IMR-90 (cell line): ENCODE data around the gene TMEM233. TPM values are rescaled to one million over a fixed set of nuclear protein-coding genes. Genes with fewer than 3 reads are reported as not detected.

Experiments
- ATAC-seq: fragments of 200-7000 bp; cut with Tn5 transposase; 2 replicates; pipeline ENCODE4 v1.9.1; 2020; ENCODE audit warnings: low read depth, mild to moderate bottlenecking, moderate library complexity
- BruUV-seq: library from RNA; stranded (reverse); fragments of 400-500 nt; replicated peaks from 2 replicates; lab custom pipeline; 2021; lab: Mats Ljungman, UMichigan
- CTCF ChIA-PET: fragments of 300-600 bp; formaldehyde crosslinking; extraction: SDS; loops from one replicate; lab custom pipeline; 2021; ENCODE audit warnings: antibody characterized with exemption; lab: Yijun Ruan, JAX
- POLR2A ChIA-PET: fragments of 300-600 bp; sonication (Branson Sonifier 250); formaldehyde crosslinking; loops from one replicate; lab custom pipeline; 2022; ENCODE audit warnings: antibody characterized with exemption; ENCODE audit not compliant: unreplicated experiment; lab: Charles Lee
- DNase-seq: peaks from one replicate; pipeline ENCODE4 v3.0.0; 2013
- H2AFZ ChIP-seq: replicated peaks from 2 replicates; pipeline ENCODE3; 2013; ENCODE audit warnings: low read length, mild to moderate bottlenecking; ENCODE audit not compliant: poor library complexity
- H2AK5ac ChIP-seq: 2 replicates; pipeline ENCODE4 v1.6.1; 2013; ENCODE audit warnings: low read depth, low read length, inconsistent platforms
- H2AK9ac ChIP-seq: replicated peaks from 2 replicates; pipeline ENCODE3; 2013; ENCODE audit warnings: mild to moderate bottlenecking, low read depth, low read length, moderate library complexity; ENCODE audit not compliant: poor library complexity
- H2BK120ac ChIP-seq: 2 replicates; pipeline ENCODE4 v1.6.1; 2013; ENCODE audit warnings: low read depth, low read length, inconsistent platforms
- H2BK15ac ChIP-seq: 3 replicates; pipeline ENCODE4 v1.6.1; 2013; ENCODE audit warnings: low read depth, low read length, inconsistent platforms
- H2BK20ac ChIP-seq: 2 replicates; pipeline ENCODE4 v1.6.1; 2013; ENCODE audit warnings: low read depth, mild to moderate bottlenecking, inconsistent platforms, low read length, moderate library complexity
- H2BK5ac ChIP-seq: 2 replicates; pipeline ENCODE4 v1.6.1; 2013; ENCODE audit warnings: mild to moderate bottlenecking, low read depth, low read length, inconsistent platforms; ENCODE audit not compliant: poor library complexity, severe bottlenecking
- H3K14ac ChIP-seq: replicated peaks from 2 replicates; pipeline ENCODE4 v1.6.1; 2013; ENCODE audit warnings: low read depth, low read length, inconsistent platforms
- H3K18ac ChIP-seq: 2 replicates; pipeline ENCODE4 v1.6.1; 2013; ENCODE audit warnings: low read depth, low read length, control low read depth
- H3K23ac ChIP-seq: 2 replicates; pipeline ENCODE4 v1.6.1; 2013; ENCODE audit warnings: low read depth, low read length, inconsistent platforms
- H3K27ac ChIP-seq: 2 replicates; pipeline ENCODE4 v1.5.1; 2013; ENCODE audit warnings: mild to moderate bottlenecking, control low read depth, low read length; ENCODE audit not compliant: insufficient read depth
- H3K27me3 ChIP-seq: 2 replicates; pipeline ENCODE4 v1.6.1; 2013; ENCODE audit warnings: low read length; ENCODE audit not compliant: control insufficient read depth, insufficient read depth
- H3K36me3 ChIP-seq: 2 replicates; pipeline ENCODE4 v1.6.1; 2013; ENCODE audit warnings: low read length, mixed read lengths; ENCODE audit not compliant: control insufficient read depth, insufficient read depth
- H3K4ac ChIP-seq: 2 replicates; pipeline ENCODE4 v1.6.1; 2013; ENCODE audit warnings: low read depth, low read length, inconsistent platforms
- H3K4me1 ChIP-seq: 2 replicates; pipeline ENCODE4 v1.6.1; 2013; ENCODE audit warnings: low read length, mixed read lengths; ENCODE audit not compliant: control insufficient read depth, insufficient read depth
- H3K4me2 ChIP-seq: 2 replicates; pipeline ENCODE4 v1.6.1; 2013; ENCODE audit warnings: low read depth, mild to moderate bottlenecking, control low read depth, low read length, moderate library complexity
- H3K4me3 ChIP-seq: 2 replicates; pipeline ENCODE4 v1.5.1; 2013; ENCODE audit warnings: low read depth, mild to moderate bottlenecking, control low read depth, low read length, moderate library complexity; ENCODE audit not compliant: insufficient read depth
- H3K56ac ChIP-seq: 2 replicates; pipeline ENCODE4 v1.6.1; 2013; ENCODE audit warnings: low read length, inconsistent platforms; ENCODE audit not compliant: insufficient read depth; ENCODE audit errors: extremely low read depth
- H3K79me1 ChIP-seq, 2 experiments: 2 replicates each; pipeline ENCODE4 v1.6.1; 2013; ENCODE audit warnings: low read length in 2 of 2, inconsistent platforms in 1 of 2, low read depth in 1 of 2
- H3K9ac ChIP-seq: 2 replicates; pipeline ENCODE4 v1.6.1; 2013; ENCODE audit warnings: low read depth, low read length, control low read depth
- H3K9me1 ChIP-seq: 2 replicates; pipeline ENCODE4 v1.6.1; 2013; ENCODE audit warnings: low read length, inconsistent platforms; ENCODE audit not compliant: insufficient read depth
- H3K9me3 ChIP-seq: 2 replicates; pipeline ENCODE4 v1.6.1; 2013; ENCODE audit warnings: low read length; ENCODE audit not compliant: control insufficient read depth, insufficient read depth
- H4K20me1 ChIP-seq: 2 replicates; pipeline ENCODE4 v1.6.1; 2013; ENCODE audit warnings: low read length, inconsistent platforms; ENCODE audit not compliant: insufficient read depth
- H4K5ac ChIP-seq: 2 replicates; pipeline ENCODE4 v1.6.1; 2013; ENCODE audit warnings: mild to moderate bottlenecking, low read depth, low read length, control low read depth
- H4K8ac ChIP-seq, 2 experiments: 2 replicates each; pipeline ENCODE4 v1.6.1; 2013; ENCODE audit warnings: low read depth in 2 of 2, low read length in 2 of 2, control low read depth in 1 of 2, inconsistent platforms in 1 of 2
- H4K91ac ChIP-seq: 2 replicates; pipeline ENCODE4 v1.6.1; 2013; ENCODE audit warnings: low read depth, low read length, inconsistent platforms; ENCODE audit not compliant: insufficient read depth
- CEBPB ChIP-seq: IDR thresholded peaks from 2 replicates; pipeline ENCODE4 v1.6.1; 2012; ENCODE audit warnings: low read depth, low read length, improper control_type of control experiment
- CTCF ChIP-seq: conservative IDR thresholded peaks from 2 replicates; pipeline ENCODE4 v1.5.1; 2012; ENCODE audit warnings: mild to moderate bottlenecking, low read depth, low read length, improper control_type of control experiment
- FOS ChIP-seq: fragments of 150-350 bp; IDR thresholded peaks from 2 replicates; pipeline ENCODE4 v1.6.1; 2016; ENCODE audit warnings: low read depth, low read length
- MAZ ChIP-seq: IDR thresholded peaks from 2 replicates; pipeline ENCODE4 v1.6.1; 2012; ENCODE audit warnings: low read depth, mild to moderate bottlenecking, low read length, improper control_type of control experiment, moderate library complexity, borderline replicate concordance
- MXI1 ChIP-seq: IDR thresholded peaks from 2 replicates; pipeline ENCODE4 v1.6.1; 2012; ENCODE audit warnings: low read depth, mild to moderate bottlenecking, low read length, moderate library complexity, borderline replicate concordance
- POLR2A ChIP-seq: IDR thresholded peaks from 2 replicates; pipeline ENCODE4 v1.6.1; 2012; ENCODE audit warnings: mild to moderate bottlenecking, low read depth, low read length
- RAD21 ChIP-seq: IDR thresholded peaks from 2 replicates; pipeline ENCODE4 v1.6.1; 2012; ENCODE audit warnings: low read length, improper control_type of control experiment
- RCOR1 ChIP-seq: IDR thresholded peaks from 2 replicates; pipeline ENCODE4 v1.6.1; 2012; ENCODE audit warnings: mild to moderate bottlenecking, low read length, improper control_type of control experiment; ENCODE audit not compliant: insufficient replicate concordance
- SMC3 ChIP-seq: fragments of 150-350 bp; IDR thresholded peaks from 2 replicates; pipeline ENCODE4 v1.6.1; 2016; ENCODE audit warnings: low read depth, mild to moderate bottlenecking, antibody characterized with exemption, low read length, moderate library complexity
- WGBS, 2 experiments: methylation state at CpG; one replicate each; pipeline versions ENCODE4 v1.1.5 to v1.1.7; 2013; ENCODE audit warnings: missing lambda C conversion rate in 2 of 2; ENCODE audit not compliant: insufficient read length in 1 of 2; ENCODE audit errors: extremely low coverage in 2 of 2; 5-methylcytosine and 5-hydroxymethylcytosine counted together
- dilution Hi-C: fragments of 300-500 bp; cut with HindIII; formaldehyde crosslinking; loops from one replicate; pipeline ENCODE4 v1.14.3; 2018; ENCODE audit warnings: low sequenced_read_pairs; ENCODE audit not compliant: unreplicated experiment
- in situ Hi-C: fragments of 300-500 bp; cut with MboI; formaldehyde crosslinking; loops from 3 replicates; pipeline ENCODE4 v1.14.3; 2019; ENCODE audit warnings: low sequenced_read_pairs, inconsistent platforms, mixed read lengths
- intact Hi-C: fragments of 100-400 bp; cut with micrococcal nuclease; formaldehyde crosslinking; loops from 2 replicates; pipeline ENCODE4 v1.10.0; 2022
- polyA plus RNA-seq, 3 experiments: library from polyadenylated mRNA; depleted of rRNA; stranded (reverse); fragments of >200 nt; gene quantifications; 2 replicates each; pipeline ENCODE4 v1.2.3, GENCODE V29; 2012; ENCODE audit warnings: low replicate concordance in 1 of 3
- total RNA-seq: library from RNA; depleted of rRNA; stranded (reverse); fragments of >200 nt; gene quantifications from 2 replicates; pipeline ENCODE4 v1.2.3, GENCODE V29; 2012
- TF ChIP-seq, protein P1 (sequence below): fragments of 150-350 bp; IDR thresholded peaks from 2 replicates; pipeline ENCODE4 v1.6.1; 2016; ENCODE audit warnings: low read depth, mild to moderate bottlenecking, low read length, moderate library complexity, borderline replicate concordance

TMEM233 gene
- total and polyA plus RNA-seq, 2 of the 4 experiments (the other 2 are of a cell fraction) = not detected

- 0% methylated on average over 1 of the region's 7 CpGs; no CpG with 5 or more reads in 1 of the 2 experiments for WGBS, 2 experiments
- dilution Hi-C loops = no loop called here
- H3K18ac ChIP-seq = no peak overlapping the region
- H3K27ac ChIP-seq = no peak overlapping the region
- H3K79me1 ChIP-seq = no peaks in the 10 kb centered on the region
- no peak overlapping the region for H2AK5ac ChIP-seq
- H2BK20ac ChIP-seq = no peak overlapping the region
- no peak overlapping the region for H3K4me3 ChIP-seq
- no peak overlapping the region for H2BK5ac ChIP-seq
- H3K56ac ChIP-seq = no peak overlapping the region
- DNase-seq = no peak
- CTCF ChIA-PET = interaction anchor here (0.6 kb wide), 1 partner anchor 11 kb away, joined by 3 read pairs; no protein-coding TSS in a partner anchor
- H2AK9ac ChIP-seq = no peak overlapping the region
- H2BK120ac ChIP-seq = no peak overlapping the region
- no peaks in the 10 kb centered on the region for H4K20me1 ChIP-seq
- no peak overlapping the region for H4K5ac ChIP-seq
- no peaks in the 10 kb centered on the region for H3K9me1 ChIP-seq
- no peak overlapping the region for H3K4ac ChIP-seq
- H2BK15ac ChIP-seq = no peak overlapping the region
- no peaks in the 10 kb centered on the region for H3K36me3 ChIP-seq
- H3K4me1 ChIP-seq = no peaks in the 10 kb centered on the region
- H3K4me2 ChIP-seq = no peak overlapping the region
- H2AFZ ChIP-seq = no peak overlapping the region
- no peak overlapping the region for H4K91ac ChIP-seq
- POLR2A ChIA-PET = no interaction called here
- no peak overlapping the region for H4K8ac ChIP-seq
- H3K9me3 ChIP-seq = no peaks in the 10 kb centered on the region
- TF ChIP-seq CTCF (no peak), FOS (no peak), RAD21 (no peak), RCOR1 (no peak), CEBPB (no peak), SMC3 (no peak), MXI1 (no peak), POLR2A (no peak), MAZ (no peak)
- TF ChIP-seq, protein P1, sequence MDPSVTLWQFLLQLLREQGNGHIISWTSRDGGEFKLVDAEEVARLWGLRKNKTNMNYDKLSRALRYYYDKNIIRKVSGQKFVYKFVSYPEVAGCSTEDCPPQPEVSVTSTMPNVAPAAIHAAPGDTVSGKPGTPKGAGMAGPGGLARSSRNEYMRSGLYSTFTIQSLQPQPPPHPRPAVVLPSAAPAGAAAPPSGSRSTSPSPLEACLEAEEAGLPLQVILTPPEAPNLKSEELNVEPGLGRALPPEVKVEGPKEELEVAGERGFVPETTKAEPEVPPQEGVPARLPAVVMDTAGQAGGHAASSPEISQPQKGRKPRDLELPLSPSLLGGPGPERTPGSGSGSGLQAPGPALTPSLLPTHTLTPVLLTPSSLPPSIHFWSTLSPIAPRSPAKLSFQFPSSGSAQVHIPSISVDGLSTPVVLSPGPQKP = no peak
- no TSS peak for BruUV-seq
- intact Hi-C loops = no loop called here
- H3K23ac ChIP-seq = no peak overlapping the region
- in situ Hi-C loops = no loop called here
- no peak overlapping the region for H3K9ac ChIP-seq
- H3K27me3 ChIP-seq = no peaks in the 10 kb centered on the region
- ATAC-seq = no peak
- no peak overlapping the region for H3K14ac ChIP-seq
Observed at GRCh38 chr12:119601877-119602733, 8.5 kb downstream of the TMEM233 start.
